Breast epithelium (tissue), 4 donors: ENCODE measurements around the gene TBCA. TPM values are rescaled to one million over a fixed set of nuclear protein-coding genes. Genes with fewer than 3 reads are reported as not detected.

Experiments
- DNase-seq, 2 donors: peaks; one replicate each; pipeline ENCODE4 v3.0.0-alpha.2; 2019; ENCODE audit warnings: low spot score in 2 of 2
- H3K27ac ChIP-seq, 2 donors: fragments of 200-600 bp; sonication (generic) in 1 of 2; one replicate each; pipeline ENCODE4 v1.5.1; 2016 to 2019; ENCODE audit warnings: mild to moderate bottlenecking in 1 of 2
- H3K27me3 ChIP-seq, 2 donors: fragments of 200-600 bp; sonication (generic) in 1 of 2; one replicate each; pipeline versions ENCODE4 v1.5.1 to v1.6.0; 2017 to 2019; ENCODE audit warnings: control low read depth in 1 of 2, mild to moderate bottlenecking in 1 of 2
- H3K36me3 ChIP-seq: fragments of 200-600 bp; one replicate; pipeline ENCODE4 v1.5.1; 2019
- H3K4me1 ChIP-seq, 2 donors: fragments of 200-600 bp; sonication (generic); one replicate each; pipeline ENCODE4 v1.5.1; 2016 to 2019; ENCODE audit warnings: control low read depth in 1 of 2
- H3K4me3 ChIP-seq, 3 donors: fragments of 200-600 bp; sonication (generic); 1 replicate in 2 of 3; 2 replicates in 1 of 3; pipeline ENCODE4 v1.5.1; 2016 to 2019; ENCODE audit warnings: mild to moderate bottlenecking in 3 of 3, moderate library complexity in 2 of 3
- H3K9me3 ChIP-seq, 2 donors: fragments of 200-600 bp; sonication (generic) in 1 of 2; one replicate each; pipeline ENCODE4 v1.5.1; 2016 to 2019; ENCODE audit warnings: control low read depth in 1 of 2
- POLR2A ChIP-seq: fragments of 450-650 bp; IDR thresholded peaks from one replicate; pipeline ENCODE4 v1.6.1; 2016; ENCODE audit warnings: antibody characterized with exemption, mild to moderate bottlenecking, moderate library complexity
- POLR2AphosphoS5 ChIP-seq, 3 donors: sonication (generic); formaldehyde crosslinking; IDR thresholded peaks; one replicate each; pipeline ENCODE4 v1.6.1; 2017; ENCODE audit warnings: antibody characterized with exemption in 3 of 3
- intact Hi-C: fragments of 100-400 bp; cut with DNase I; formaldehyde crosslinking; loops from one replicate; pipeline ENCODE4 v1.15.1; 2023; ENCODE audit warnings: low total_unique reads
- total RNA-seq, 3 donors: library from RNA; depleted of rRNA; stranded (reverse); fragments of >200 nt; gene quantifications; one replicate each; pipeline ENCODE4 v1.1.0, GENCODE V29; 2016
- TF ChIP-seq, protein P1 (sequence below), 3 donors: fragments of 450-650 bp; IDR thresholded peaks; one replicate each; pipeline ENCODE4 v1.5.1; 2016 to 2017; ENCODE audit warnings: antibody characterized with exemption in 3 of 3, mild to moderate bottlenecking in 3 of 3, moderate library complexity in 3 of 3

Gene TBCA
- total RNA-seq, 3 donors from 2014 or later = 109 to 150 (median 118) TPM

DNA sequence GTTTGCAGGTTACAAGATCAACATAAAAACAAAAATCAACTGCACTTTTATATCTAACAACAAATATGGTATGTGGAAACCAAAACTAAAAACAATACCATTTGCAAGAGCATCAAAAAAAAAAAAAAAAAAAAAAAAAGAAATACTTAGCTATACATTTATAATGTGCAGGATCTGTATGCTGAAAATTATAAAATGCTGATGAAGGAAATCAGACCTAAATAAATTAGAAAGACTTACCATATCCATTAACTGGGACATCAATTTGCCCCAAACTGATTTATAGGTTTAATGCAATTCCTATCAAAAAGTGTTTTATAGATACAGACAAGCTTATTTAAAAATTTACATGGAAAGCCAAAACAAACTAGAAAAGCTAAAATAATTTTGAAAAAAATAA lies 77.2 kb downstream of the TBCA start:
- Histone ChIP-seq H3K4me3 (no peak overlapping the region), H3K36me3 (no peaks in the 10 kb centered on the region), H3K27me3 (no peaks in the 10 kb centered on the region), H3K27ac (no peak overlapping the region), H3K4me1 (no peaks in the 10 kb centered on the region), H3K9me3 (peaks cover 4 to 5% of the 10 kb centered on the region in 2 donors)
- intact Hi-C loops = no loop called here
- no peak for TF ChIP-seq POLR2AphosphoS5 (IDR thresholded peaks at IDR 0.05)
- no peak for TF ChIP-seq POLR2A
- TF ChIP-seq, protein P1, sequence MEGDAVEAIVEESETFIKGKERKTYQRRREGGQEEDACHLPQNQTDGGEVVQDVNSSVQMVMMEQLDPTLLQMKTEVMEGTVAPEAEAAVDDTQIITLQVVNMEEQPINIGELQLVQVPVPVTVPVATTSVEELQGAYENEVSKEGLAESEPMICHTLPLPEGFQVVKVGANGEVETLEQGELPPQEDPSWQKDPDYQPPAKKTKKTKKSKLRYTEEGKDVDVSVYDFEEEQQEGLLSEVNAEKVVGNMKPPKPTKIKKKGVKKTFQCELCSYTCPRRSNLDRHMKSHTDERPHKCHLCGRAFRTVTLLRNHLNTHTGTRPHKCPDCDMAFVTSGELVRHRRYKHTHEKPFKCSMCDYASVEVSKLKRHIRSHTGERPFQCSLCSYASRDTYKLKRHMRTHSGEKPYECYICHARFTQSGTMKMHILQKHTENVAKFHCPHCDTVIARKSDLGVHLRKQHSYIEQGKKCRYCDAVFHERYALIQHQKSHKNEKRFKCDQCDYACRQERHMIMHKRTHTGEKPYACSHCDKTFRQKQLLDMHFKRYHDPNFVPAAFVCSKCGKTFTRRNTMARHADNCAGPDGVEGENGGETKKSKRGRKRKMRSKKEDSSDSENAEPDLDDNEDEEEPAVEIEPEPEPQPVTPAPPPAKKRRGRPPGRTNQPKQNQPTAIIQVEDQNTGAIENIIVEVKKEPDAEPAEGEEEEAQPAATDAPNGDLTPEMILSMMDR (IDR thresholded peaks at IDR 0.05) = no peak
- DNase-seq = no peak

DNA sequence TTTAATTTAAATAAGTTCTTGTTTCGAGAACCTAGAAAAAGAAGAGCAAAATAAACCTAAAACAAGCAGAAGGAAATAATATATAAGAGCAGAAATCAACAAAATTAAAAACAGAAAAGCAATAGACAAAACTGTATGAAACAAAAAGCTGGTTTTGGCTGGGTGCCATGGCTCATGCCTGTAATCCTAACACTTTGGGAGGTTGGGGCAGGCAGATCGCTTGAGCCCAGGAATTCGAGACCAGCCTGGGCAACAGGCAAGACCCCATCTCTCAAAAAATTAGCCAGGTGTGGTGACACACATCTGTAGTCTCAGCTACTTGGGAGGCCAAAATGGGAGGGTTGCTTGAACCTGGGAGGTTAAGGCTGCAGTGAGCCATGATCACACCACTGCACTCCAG lies 78.4 kb downstream of the TBCA start:
- intact Hi-C loops = no loop called here
- Histone ChIP-seq H3K27me3 (no peaks in the 10 kb centered on the region), H3K4me1 (no peaks in the 10 kb centered on the region), H3K27ac (no peak overlapping the region), H3K4me3 (no peak overlapping the region), H3K36me3 (no peaks in the 10 kb centered on the region), H3K9me3 (peaks cover 4 to 5% of the 10 kb centered on the region in 2 donors)
- TF ChIP-seq, protein P1 (IDR thresholded peaks at IDR 0.05) = no peak
- TF ChIP-seq POLR2A = no peak
- TF ChIP-seq POLR2AphosphoS5 (IDR thresholded peaks at IDR 0.05) = no peak
- no peak for DNase-seq

DNA sequence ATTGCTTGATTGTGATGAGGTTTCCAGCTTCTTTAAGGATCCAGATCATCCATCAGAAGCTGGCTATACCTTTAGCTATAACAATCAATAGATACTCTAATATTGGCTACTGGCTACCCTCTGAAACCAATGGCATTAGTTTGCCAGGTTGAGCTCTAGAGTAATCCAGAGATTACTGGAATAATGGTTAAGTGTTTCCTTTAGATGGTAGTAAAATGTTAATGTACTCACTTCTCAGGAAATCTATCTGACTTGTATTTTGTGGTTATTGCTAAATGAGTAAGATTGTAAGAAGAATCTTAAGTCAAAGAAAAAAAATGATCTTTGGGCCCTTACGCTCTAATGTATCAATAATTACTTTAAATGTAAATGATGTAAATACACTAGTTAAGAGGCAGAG lies 80.0 kb downstream of the TBCA start:
- TF ChIP-seq POLR2A = no peak
- TF ChIP-seq, protein P1 (IDR thresholded peaks at IDR 0.05) = no peak
- no peak for TF ChIP-seq POLR2AphosphoS5 (IDR thresholded peaks at IDR 0.05)
- Histone ChIP-seq H3K27ac (no peak overlapping the region), H3K27me3 (no peaks in the 10 kb centered on the region), H3K4me1 (no peaks in the 10 kb centered on the region), H3K9me3 (peaks cover 4 to 5% of the 10 kb centered on the region in 2 donors), H3K4me3 (no peak overlapping the region), H3K36me3 (no peaks in the 10 kb centered on the region)
- intact Hi-C loops = no loop called here
- no peak for DNase-seq

DNA sequence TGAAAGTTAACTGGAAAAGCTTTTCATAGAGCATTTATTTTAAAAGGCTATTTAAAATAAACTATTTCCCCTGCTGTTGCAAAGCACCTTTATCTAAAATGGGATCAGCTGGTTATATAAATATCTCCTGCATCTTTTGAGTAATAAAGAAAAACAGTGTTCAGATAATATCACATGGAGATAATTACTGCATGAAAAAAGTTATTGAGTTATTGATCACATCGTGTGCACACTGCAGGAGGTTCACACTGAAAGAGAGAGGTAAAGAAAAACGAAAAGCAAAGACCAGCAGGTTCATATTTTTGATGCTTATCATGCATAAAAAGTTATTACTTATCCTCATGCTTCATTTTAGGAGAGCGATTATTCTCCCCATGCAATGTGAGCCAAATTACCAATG lies 82.2 kb downstream of the TBCA start:
- no peak overlapping the region for H3K27ac ChIP-seq
- no peaks in the 10 kb centered on the region for H3K27me3 ChIP-seq
- TF ChIP-seq, protein P1 (IDR thresholded peaks at IDR 0.05) = no peak
- TF ChIP-seq POLR2AphosphoS5 (IDR thresholded peaks at IDR 0.05) (no peak), POLR2A (no peak)
- no peaks in the 10 kb centered on the region for H3K36me3 ChIP-seq
- DNase-seq = no peak
- H3K9me3 ChIP-seq = peaks cover 4 to 5% of the 10 kb centered on the region in 2 donors
- no peaks in the 10 kb centered on the region for H3K4me1 ChIP-seq
- H3K4me3 ChIP-seq = no peak overlapping the region
- intact Hi-C loops = loop anchor here (5.0 kb wide), 1 partner anchor 313 kb away; no protein-coding TSS in a partner anchor

DNA sequence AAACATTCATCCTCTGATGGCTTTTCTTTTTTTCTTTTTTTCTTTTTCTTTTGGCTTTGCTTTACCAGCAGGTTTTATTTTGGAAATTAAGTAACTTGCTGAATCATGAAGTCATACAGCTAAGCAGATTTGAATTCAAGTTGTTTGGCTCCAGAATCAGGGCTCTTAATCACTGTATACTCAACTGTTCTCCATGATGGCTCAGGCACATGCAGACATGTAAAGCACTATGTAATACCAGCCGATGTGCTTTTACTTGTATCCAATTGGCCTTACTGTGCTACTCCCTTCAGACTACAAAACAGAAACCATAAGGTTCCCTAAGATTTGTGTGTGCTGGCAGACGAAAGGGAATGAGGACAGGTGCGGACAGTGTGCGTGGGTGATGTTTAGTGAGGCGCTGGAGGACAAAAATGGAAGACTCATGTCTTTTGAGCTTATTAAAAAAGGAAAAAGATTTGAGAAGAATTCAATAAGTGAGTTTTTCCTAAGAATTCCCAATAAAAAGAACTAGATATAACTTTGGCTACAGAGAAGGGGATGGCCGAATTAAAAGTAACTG lies 92.9 kb downstream of the TBCA start:
- DNase-seq = no peak
- H3K27me3 ChIP-seq = no peaks in the 10 kb centered on the region
- no peak overlapping the region for H3K27ac ChIP-seq
- no peaks in the 10 kb centered on the region for H3K9me3 ChIP-seq
- no peaks in the 10 kb centered on the region for H3K36me3 ChIP-seq
- intact Hi-C loops = no loop called here
- H3K4me3 ChIP-seq = no peak overlapping the region
- no peaks in the 10 kb centered on the region for H3K4me1 ChIP-seq
- TF ChIP-seq POLR2AphosphoS5 (IDR thresholded peaks at IDR 0.05) = no peak
- TF ChIP-seq POLR2A = no peak
- TF ChIP-seq, protein P1 (IDR thresholded peaks at IDR 0.05) = no peak
